Colonic mucosa (tissue), 4 donors: ENCODE measurements around the gene NCAPG2. TPM values are rescaled to one million over a fixed set of nuclear protein-coding genes. Genes with fewer than 3 reads are reported as not detected.

Experiments
- DNase-seq: peaks from one replicate; pipeline ENCODE4 v3.0.0-alpha.2; 2020
- H3K27ac ChIP-seq: fragments of 200-600 bp; one replicate; pipeline ENCODE4 v1.8.0; 2021
- H3K27me3 ChIP-seq: fragments of 200-600 bp; one replicate; pipeline ENCODE4 v1.8.0; 2021
- H3K36me3 ChIP-seq: fragments of 200-600 bp; one replicate; pipeline ENCODE4 v1.8.0; 2021
- H3K4me1 ChIP-seq: fragments of 200-600 bp; one replicate; pipeline ENCODE4 v1.8.0; 2021; ENCODE audit warnings: mild to moderate bottlenecking
- H3K4me3 ChIP-seq: fragments of 200-600 bp; one replicate; pipeline ENCODE4 v1.8.0; 2021
- H3K9ac ChIP-seq, 2 donors: one replicate each; pipeline ENCODE4 v1.7.0; 2013; ENCODE audit warnings: control low read depth in 2 of 2, low read depth in 2 of 2, low read length in 2 of 2
- H3K9me3 ChIP-seq: fragments of 200-600 bp; one replicate; pipeline ENCODE4 v1.8.0; 2021
- intact Hi-C: fragments of 100-400 bp; cut with DNase I; formaldehyde crosslinking; loops from one replicate; pipeline ENCODE4 v1.14.1; 2022
- total RNA-seq, 2 donors: library from RNA; stranded (reverse); fragmentation: NEBNext Ultra II Directional in 1 of 2; extraction: Animal tissue kit (Norgen Biotek cat#: 25700) in 1 of 2; gene quantifications; one replicate each; pipeline ENCODE4 v1.2.1, GENCODE V29; 2021
- TF ChIP-seq, protein P1 (sequence below): fragments of 200-600 bp; IDR thresholded peaks from one replicate; pipeline ENCODE4 v1.8.0; 2022; ENCODE audit warnings: antibody characterized with exemption, mild to moderate bottlenecking
- donor health status: healthy.
- donor health status: DM: no; HTN: no; CAD: no.
- donor health status: DM: no; HTN: no; CAD: no.

The NCAPG2 gene
- total RNA-seq, 2 donors from 2014 or later = 15.0 to 48.4 TPM

DNA sequence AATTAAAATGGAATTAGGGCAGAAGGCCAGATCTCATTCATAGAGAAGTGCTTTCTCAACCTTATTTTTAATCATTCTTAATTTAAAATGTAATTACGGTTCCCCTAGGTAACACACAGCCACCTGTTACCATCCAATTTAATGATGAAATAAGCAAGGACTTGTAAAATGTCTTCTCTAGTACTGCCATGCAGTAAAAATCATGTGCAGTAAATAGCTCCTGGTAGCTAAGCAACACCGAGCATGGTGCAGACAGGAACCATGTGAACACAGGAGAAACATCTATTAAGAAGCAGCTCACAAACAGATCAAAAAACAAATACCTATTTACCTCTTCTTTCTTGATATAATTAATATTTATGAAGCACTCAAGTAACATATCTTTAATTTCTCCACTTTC, 15.1 kb downstream of the NCAPG2 start:
- TF ChIP-seq, protein P1, sequence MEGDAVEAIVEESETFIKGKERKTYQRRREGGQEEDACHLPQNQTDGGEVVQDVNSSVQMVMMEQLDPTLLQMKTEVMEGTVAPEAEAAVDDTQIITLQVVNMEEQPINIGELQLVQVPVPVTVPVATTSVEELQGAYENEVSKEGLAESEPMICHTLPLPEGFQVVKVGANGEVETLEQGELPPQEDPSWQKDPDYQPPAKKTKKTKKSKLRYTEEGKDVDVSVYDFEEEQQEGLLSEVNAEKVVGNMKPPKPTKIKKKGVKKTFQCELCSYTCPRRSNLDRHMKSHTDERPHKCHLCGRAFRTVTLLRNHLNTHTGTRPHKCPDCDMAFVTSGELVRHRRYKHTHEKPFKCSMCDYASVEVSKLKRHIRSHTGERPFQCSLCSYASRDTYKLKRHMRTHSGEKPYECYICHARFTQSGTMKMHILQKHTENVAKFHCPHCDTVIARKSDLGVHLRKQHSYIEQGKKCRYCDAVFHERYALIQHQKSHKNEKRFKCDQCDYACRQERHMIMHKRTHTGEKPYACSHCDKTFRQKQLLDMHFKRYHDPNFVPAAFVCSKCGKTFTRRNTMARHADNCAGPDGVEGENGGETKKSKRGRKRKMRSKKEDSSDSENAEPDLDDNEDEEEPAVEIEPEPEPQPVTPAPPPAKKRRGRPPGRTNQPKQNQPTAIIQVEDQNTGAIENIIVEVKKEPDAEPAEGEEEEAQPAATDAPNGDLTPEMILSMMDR = no peak
- no peak for DNase-seq
- no peaks in the 10 kb centered on the region for H3K27me3 ChIP-seq
- H3K4me1 ChIP-seq = no peaks in the 10 kb centered on the region
- H3K9me3 ChIP-seq = no peaks in the 10 kb centered on the region
- intact Hi-C loops = no loop called here
- H3K4me3 ChIP-seq = no peak overlapping the region
- no peak overlapping the region for H3K9ac ChIP-seq
- no peaks in the 10 kb centered on the region for H3K36me3 ChIP-seq
- H3K27ac ChIP-seq = no peak overlapping the region

DNA sequence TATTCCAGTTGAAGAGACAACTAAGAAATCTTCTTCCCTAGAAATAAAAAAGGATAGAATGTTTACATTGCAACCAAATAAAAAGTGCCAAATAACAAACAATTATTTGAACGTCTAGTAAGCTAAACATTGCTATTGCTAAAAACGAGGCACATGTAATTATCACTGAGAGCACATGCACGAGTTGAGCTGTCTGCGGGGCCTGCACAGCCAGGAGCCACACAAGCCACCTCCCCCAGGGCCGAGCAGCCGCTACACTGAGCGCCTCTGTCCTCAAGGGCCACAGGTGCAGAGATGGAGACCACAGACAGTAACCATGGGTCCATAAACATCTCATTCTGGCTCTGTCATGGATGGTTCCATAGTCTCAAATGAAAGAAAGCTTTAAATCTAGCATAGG, 17.2 kb downstream of the NCAPG2 start:
- TF ChIP-seq, protein P1 = no peak
- no peaks in the 10 kb centered on the region for H3K9me3 ChIP-seq
- H3K4me1 ChIP-seq = no peaks in the 10 kb centered on the region
- no peak for DNase-seq
- no peak overlapping the region for H3K27ac ChIP-seq
- H3K27me3 ChIP-seq = no peaks in the 10 kb centered on the region
- no peak overlapping the region for H3K4me3 ChIP-seq
- H3K9ac ChIP-seq = no peak overlapping the region
- intact Hi-C loops = no loop called here
- H3K36me3 ChIP-seq = no peaks in the 10 kb centered on the region

DNA sequence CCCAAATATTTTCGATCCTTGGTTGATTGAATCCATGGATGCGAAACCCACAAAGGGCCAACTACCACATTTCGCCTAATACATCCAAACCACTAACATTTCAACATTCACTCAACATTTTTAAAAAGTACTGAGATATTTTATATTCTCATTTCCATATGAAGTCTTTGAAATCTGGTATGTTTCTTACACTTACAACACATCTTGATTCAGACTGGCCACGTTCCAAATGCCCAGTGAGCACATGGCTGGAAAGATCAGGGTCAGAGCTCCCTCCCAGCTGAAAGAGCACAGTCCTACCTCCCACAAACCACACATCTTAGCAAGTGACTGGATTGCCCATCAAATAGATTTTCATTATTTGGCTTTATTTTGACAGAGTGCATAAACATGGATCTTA, 18.9 kb downstream of the NCAPG2 start:
- Histone ChIP-seq H3K27ac (no peak overlapping the region), H3K9me3 (no peaks in the 10 kb centered on the region), H3K9ac (no peak overlapping the region), H3K27me3 (no peaks in the 10 kb centered on the region), H3K4me3 (no peak overlapping the region), H3K36me3 (no peaks in the 10 kb centered on the region), H3K4me1 (no peaks in the 10 kb centered on the region)
- TF ChIP-seq, protein P1 = no peak
- no peak for DNase-seq
- intact Hi-C loops = no loop called here

DNA sequence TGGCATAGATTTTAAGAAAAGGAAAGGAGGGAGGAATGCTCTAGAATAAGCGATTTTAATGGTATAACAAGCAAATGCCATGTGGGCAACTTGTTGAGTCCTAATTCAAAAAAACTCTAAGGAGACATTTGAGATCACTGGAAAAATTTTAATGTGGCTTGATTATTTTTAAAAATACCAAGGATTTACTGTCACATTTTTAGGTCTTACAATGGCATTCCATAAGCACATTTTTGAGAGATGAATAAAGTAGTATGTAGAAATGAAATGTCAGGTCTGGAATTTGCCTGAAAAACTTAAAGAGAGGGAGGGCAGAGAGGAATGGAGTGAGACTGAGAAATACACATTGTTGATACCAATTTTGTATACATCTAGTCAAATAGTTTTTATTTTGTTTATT, 20.3 kb downstream of the NCAPG2 start:
- Histone ChIP-seq H3K9ac (no peak overlapping the region), H3K27me3 (no peaks in the 10 kb centered on the region), H3K36me3 (no peaks in the 10 kb centered on the region), H3K9me3 (no peaks in the 10 kb centered on the region), H3K4me3 (no peak overlapping the region), H3K27ac (no peak overlapping the region), H3K4me1 (no peaks in the 10 kb centered on the region)
- TF ChIP-seq, protein P1 = no peak
- no peak for DNase-seq
- intact Hi-C loops = no loop called here

DNA sequence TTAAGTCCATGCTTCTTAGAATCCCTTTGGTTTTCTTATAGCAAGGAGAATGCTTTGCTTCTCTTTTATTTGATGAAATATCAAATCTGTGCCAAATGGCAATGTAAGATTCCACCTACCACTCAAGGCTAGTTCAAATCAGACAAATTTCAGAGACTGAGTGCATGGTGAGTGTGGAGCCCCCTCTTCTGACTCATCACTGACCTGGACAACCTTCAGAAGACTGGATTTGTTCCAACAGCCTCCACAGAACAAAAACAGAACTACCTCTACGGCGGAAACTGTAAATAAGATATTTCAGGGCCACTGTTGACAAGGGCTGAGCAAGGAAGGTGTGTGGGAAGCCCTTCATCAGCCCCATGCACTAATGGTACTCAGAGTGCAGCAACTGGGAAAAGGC, 21.1 kb downstream of the NCAPG2 start:
- H3K4me3 ChIP-seq = no peak overlapping the region
- no peak overlapping the region for H3K9ac ChIP-seq
- TF ChIP-seq, protein P1 = no peak
- no peaks in the 10 kb centered on the region for H3K36me3 ChIP-seq
- DNase-seq = no peak
- intact Hi-C loops = no loop called here
- H3K4me1 ChIP-seq = no peaks in the 10 kb centered on the region
- H3K27me3 ChIP-seq = no peaks in the 10 kb centered on the region
- H3K9me3 ChIP-seq = no peaks in the 10 kb centered on the region
- no peak overlapping the region for H3K27ac ChIP-seq

DNA sequence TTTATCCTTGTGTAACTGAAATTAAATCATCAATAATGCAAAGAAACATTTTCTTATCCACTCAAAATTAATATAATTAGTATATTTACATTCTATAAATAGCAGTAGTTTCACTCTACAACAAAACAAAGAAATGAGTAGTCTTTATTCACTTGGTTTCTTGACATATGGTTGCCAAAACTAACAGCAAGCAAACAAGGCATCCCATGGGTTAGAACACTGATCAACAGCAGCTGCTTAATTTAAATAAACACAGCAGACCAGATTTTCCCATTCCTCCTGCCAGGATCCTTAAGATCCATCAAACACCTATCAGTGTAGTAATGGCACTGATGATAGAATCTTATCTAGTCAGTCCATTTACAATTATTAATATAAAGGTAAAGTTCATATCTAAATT, 22.1 kb downstream of the NCAPG2 start:
- Histone ChIP-seq H3K4me1 (no peaks in the 10 kb centered on the region), H3K27ac (no peak overlapping the region), H3K9me3 (no peaks in the 10 kb centered on the region), H3K9ac (no peak overlapping the region), H3K36me3 (no peaks in the 10 kb centered on the region), H3K27me3 (no peaks in the 10 kb centered on the region), H3K4me3 (no peak overlapping the region)
- TF ChIP-seq, protein P1 = no peak
- DNase-seq = no peak
- intact Hi-C loops = no loop called here
